G401.6 (cell line): Measurements from ENCODE around the gene FNTB.
A peak's percentile ranks its signal among the peaks of the same experiment; 100 is the strongest.

ENCODE experiments used
- FAIRE-seq: peaks from 2 replicates; lab custom pipeline; 2012; peaks lifted over from hg19 to GRCh38; lab: Jason Lieb, UNC

The FNTB gene

GRCh38 chr14:64983439-64984310, 3.0 kb upstream of the FNTB start:
- FAIRE-seq = peak; percentile 95

GRCh38 chr14:64987438-64987767, 708 bp downstream of the FNTB start:
- no peak for FAIRE-seq

- FAIRE-seq = no peak
Measured at GRCh38 chr14:64990296-64990695, 3.6 kb downstream of the FNTB start.

GRCh38 chr14:64990939-64991338, 4.2 kb downstream of the FNTB start:
- FAIRE-seq = no peak

- FAIRE-seq = no peak
Measured at GRCh38 chr14:64992328-64992885, 5.7 kb downstream of the FNTB start.

- FAIRE-seq = no peak
Measured at GRCh38 chr14:64993266-64993930, 6.7 kb downstream of the FNTB start.

GRCh38 chr14:64994540-64994939, 7.8 kb downstream of the FNTB start:
- no peak for FAIRE-seq

- FAIRE-seq = peak; percentile 21
Measured at GRCh38 chr14:64995291-64995690, 8.6 kb downstream of the FNTB start.

GRCh38 chr14:64997108-64997794, 10.6 kb downstream of the FNTB start:
- no peak for FAIRE-seq

- FAIRE-seq = no peak
Measured at GRCh38 chr14:64998455-64998931, 11.8 kb downstream of the FNTB start.

GRCh38 chr14:65000898-65001591, 14.3 kb downstream of the FNTB start:
- FAIRE-seq = no peak

- no peak for FAIRE-seq
Measured at GRCh38 chr14:65001723-65002122, 15.0 kb downstream of the FNTB start.

GRCh38 chr14:65002586-65003210, 16.0 kb downstream of the FNTB start:
- no peak for FAIRE-seq

GRCh38 chr14:65003394-65003793, 16.7 kb downstream of the FNTB start:
- FAIRE-seq = no peak

- no peak for FAIRE-seq
Measured at GRCh38 chr14:65006261-65006721, 19.6 kb downstream of the FNTB start.

- no peak for FAIRE-seq
Measured at GRCh38 chr14:65007202-65007601, 20.5 kb downstream of the FNTB start.

- no peak for FAIRE-seq
Measured at GRCh38 chr14:65010211-65010931, 23.7 kb downstream of the FNTB start.

- FAIRE-seq = no peak
Measured at GRCh38 chr14:65011538-65011937, 24.8 kb downstream of the FNTB start.

- no peak for FAIRE-seq
Measured at GRCh38 chr14:65012353-65012752, 25.7 kb downstream of the FNTB start.

GRCh38 chr14:65015391-65015790, 28.7 kb downstream of the FNTB start:
- FAIRE-seq = no peak

- no peak for FAIRE-seq
Measured at GRCh38 chr14:65016471-65016870, 29.8 kb downstream of the FNTB start.
